Colonic mucosa (tissue), 4 donors: ENCODE measurements around the gene RYR1. TPM values are rescaled to one million over a fixed set of nuclear protein-coding genes. Genes with fewer than 3 reads are reported as not detected.
"Not testable (repeated sequence)": the region's sequence is repeated elsewhere in the genome, so short reads cannot be mapped to it uniquely, and the experiment has no call there.

ENCODE experiments used
- DNase-seq: peaks from one replicate; pipeline ENCODE4 v3.0.0-alpha.2; 2020
- H3K27ac ChIP-seq: fragments of 200-600 bp; one replicate; pipeline ENCODE4 v1.8.0; 2021
- H3K27me3 ChIP-seq: fragments of 200-600 bp; one replicate; pipeline ENCODE4 v1.8.0; 2021
- H3K36me3 ChIP-seq: fragments of 200-600 bp; one replicate; pipeline ENCODE4 v1.8.0; 2021
- H3K4me1 ChIP-seq: fragments of 200-600 bp; one replicate; pipeline ENCODE4 v1.8.0; 2021; ENCODE audit warnings: mild to moderate bottlenecking
- H3K4me3 ChIP-seq: fragments of 200-600 bp; one replicate; pipeline ENCODE4 v1.8.0; 2021
- H3K9ac ChIP-seq, 2 donors: one replicate each; pipeline ENCODE4 v1.7.0; 2013; ENCODE audit warnings: control low read depth in 2 of 2, low read depth in 2 of 2, low read length in 2 of 2
- H3K9me3 ChIP-seq: fragments of 200-600 bp; one replicate; pipeline ENCODE4 v1.8.0; 2021
- intact Hi-C: fragments of 100-400 bp; cut with DNase I; formaldehyde crosslinking; loops from one replicate; pipeline ENCODE4 v1.14.1; 2022
- total RNA-seq, 2 donors: library from RNA; stranded (reverse); fragmentation: NEBNext Ultra II Directional in 1 of 2; extraction: Animal tissue kit (Norgen Biotek cat#: 25700) in 1 of 2; gene quantifications; one replicate each; pipeline ENCODE4 v1.2.1, GENCODE V29; 2021
- TF ChIP-seq, protein P1 (sequence below): fragments of 200-600 bp; IDR thresholded peaks from one replicate; pipeline ENCODE4 v1.8.0; 2022; ENCODE audit warnings: antibody characterized with exemption, mild to moderate bottlenecking
- donor health status: healthy.
- donor health status: DM: no; HTN: no; CAD: no.
- donor health status: DM: no; HTN: no; CAD: no.

The RYR1 gene
- total RNA-seq, 2 donors from 2014 or later, result 0.64 to 0.89 TPM

DNA sequence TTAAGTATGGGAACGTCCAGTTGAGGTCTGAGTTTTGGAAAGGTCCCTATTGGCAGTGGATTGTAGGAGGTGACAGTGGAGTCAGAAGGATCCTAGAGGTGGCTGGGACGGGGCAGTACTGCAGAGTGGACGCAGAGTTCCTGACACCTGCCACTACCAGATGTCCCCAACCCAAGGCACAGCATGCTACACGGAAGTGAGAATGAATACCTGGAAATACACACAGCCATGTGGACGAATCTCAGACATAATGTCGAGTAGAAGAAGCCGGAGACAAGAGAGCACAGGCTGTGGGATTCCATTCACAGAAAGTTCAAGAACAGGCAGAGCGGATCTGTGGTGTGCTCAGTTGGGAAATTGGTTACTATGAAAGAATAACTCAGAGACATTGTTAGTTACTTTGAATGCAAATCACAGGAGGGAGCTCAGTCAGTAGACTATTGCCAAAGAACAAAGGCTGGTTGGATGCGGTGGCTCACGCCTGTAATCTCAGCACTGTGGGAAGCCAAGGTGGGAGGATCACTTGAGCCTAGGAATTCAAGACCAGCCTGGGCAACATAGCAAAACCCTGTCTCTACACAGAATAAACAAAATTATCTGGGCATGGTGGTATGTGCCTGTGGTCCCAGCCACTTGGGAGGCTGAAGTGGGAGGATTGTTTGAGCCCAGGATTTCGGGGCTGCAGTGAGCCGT is 37.4 kb downstream of the RYR1 start:
- DNase-seq, result no peak
- Histone ChIP-seq H3K9ac (no peak overlapping the region), H3K27ac (no peak overlapping the region), H3K9me3 (no peaks in the 10 kb centered on the region), H3K27me3 (no peaks in the 10 kb centered on the region), H3K4me1 (no peaks in the 10 kb centered on the region), H3K36me3 (no peaks in the 10 kb centered on the region), H3K4me3 (no peak overlapping the region)
- intact Hi-C loops, result no loop called here
- TF ChIP-seq, protein P1, sequence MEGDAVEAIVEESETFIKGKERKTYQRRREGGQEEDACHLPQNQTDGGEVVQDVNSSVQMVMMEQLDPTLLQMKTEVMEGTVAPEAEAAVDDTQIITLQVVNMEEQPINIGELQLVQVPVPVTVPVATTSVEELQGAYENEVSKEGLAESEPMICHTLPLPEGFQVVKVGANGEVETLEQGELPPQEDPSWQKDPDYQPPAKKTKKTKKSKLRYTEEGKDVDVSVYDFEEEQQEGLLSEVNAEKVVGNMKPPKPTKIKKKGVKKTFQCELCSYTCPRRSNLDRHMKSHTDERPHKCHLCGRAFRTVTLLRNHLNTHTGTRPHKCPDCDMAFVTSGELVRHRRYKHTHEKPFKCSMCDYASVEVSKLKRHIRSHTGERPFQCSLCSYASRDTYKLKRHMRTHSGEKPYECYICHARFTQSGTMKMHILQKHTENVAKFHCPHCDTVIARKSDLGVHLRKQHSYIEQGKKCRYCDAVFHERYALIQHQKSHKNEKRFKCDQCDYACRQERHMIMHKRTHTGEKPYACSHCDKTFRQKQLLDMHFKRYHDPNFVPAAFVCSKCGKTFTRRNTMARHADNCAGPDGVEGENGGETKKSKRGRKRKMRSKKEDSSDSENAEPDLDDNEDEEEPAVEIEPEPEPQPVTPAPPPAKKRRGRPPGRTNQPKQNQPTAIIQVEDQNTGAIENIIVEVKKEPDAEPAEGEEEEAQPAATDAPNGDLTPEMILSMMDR, result no peak

- H3K4me3 ChIP-seq, intact Hi-C loops, H3K36me3 ChIP-seq, H3K27ac ChIP-seq, H3K4me1 ChIP-seq, DNase-seq, H3K9me3 ChIP-seq, H3K27me3 ChIP-seq, H3K9ac ChIP-seq: not testable (repeated sequence)
These were observed 39.2 kb downstream of the RYR1 start for GRCh38 chr19:38472725-38473124.

DNA sequence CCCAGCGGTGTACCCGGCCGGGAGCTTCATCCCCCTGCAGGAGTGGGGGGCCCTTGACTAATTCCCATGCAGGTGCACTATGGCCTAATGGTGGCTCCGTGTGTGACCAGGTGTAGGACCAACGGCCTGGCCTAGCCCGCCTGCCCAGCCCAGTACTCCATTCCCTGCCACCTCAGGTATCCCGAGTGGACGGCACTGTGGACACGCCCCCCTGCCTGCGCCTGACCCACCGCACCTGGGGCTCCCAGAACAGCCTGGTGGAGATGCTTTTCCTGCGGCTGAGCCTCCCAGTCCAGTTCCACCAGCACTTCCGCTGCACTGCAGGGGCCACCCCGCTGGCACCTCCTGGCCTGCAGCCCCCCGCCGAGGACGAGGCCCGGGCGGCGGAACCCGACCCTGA is 39.7 kb downstream of the RYR1 start:
- TF ChIP-seq, protein P1, result no peak

DNA sequence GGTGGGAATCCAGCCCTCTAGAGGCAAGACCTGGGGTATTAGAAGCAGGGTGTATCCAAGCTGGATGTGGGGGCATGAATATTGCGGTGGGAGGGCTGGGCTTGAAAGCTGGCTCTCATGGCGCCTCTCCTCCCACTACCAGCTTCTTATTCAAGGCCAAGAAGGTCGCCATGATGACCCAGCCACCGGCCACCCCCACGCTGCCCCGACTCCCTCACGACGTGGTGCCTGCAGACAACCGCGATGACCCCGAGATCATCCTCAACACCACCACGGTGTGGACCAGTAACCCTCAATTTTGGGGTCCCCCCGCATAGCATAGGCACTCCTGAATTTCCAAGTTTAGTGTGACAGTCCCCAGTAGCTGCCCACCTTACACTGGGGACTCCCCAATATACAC is 41.7 kb downstream of the RYR1 start:
- intact Hi-C loops, result no loop called here
- DNase-seq, result no peak

More for the DNA sequence above, 39.7 kb downstream of the RYR1 start:
- Histone ChIP-seq H3K27ac (no peak overlapping the region), H3K4me3 (no peak overlapping the region), H3K36me3 (no peaks in the 10 kb centered on the region), H3K4me1 (no peaks in the 10 kb centered on the region), H3K9me3 (no peaks in the 10 kb centered on the region), H3K9ac (no peak overlapping the region), H3K27me3 (no peaks in the 10 kb centered on the region)
- no peak for DNase-seq
- intact Hi-C loops, result no loop called here

DNA sequence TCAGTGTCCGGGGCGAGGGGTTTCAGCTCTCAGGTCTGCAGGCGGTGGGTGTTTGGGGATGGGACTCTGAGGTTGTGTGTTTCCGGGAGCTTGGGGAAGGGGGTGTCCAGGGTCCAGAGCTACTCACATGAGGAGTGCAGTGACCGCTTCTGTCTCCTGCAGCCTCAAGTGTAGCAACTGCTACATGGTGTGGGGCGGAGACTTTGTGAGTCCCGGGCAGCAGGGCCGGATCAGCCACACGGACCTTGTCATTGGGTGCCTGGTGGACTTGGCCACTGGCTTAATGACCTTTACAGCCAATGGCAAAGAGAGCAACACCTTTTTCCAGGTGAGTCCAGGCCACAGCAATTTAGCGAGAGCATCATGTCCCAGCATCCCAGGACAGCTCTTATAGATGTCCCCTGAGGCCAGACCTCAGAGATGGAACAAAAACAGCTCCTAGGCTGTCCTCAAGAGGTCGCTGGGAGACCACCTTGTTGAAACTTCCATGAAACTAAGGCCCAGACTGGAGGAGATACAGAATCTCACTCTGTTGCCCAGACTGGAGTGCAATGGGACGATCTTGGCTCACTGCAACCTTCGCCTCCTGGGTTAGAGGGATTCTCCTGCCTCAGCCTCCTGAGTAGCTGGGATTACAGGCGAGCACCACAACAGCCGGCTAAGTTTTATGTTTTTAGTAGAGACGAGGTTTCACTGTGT is 44.9 kb downstream of the RYR1 start:
- TF ChIP-seq, protein P1, result no peak
- Histone ChIP-seq H3K27ac (no peak overlapping the region), H3K4me3 (no peak overlapping the region), H3K9me3 (no peaks in the 10 kb centered on the region), H3K36me3 (no peaks in the 10 kb centered on the region), H3K9ac (no peak overlapping the region), H3K4me1 (no peaks in the 10 kb centered on the region), H3K27me3 (no peaks in the 10 kb centered on the region)
- intact Hi-C loops, result no loop called here
- no peak for DNase-seq

More for the DNA sequence above, 41.7 kb downstream of the RYR1 start:
- H3K9me3 ChIP-seq, result no peaks in the 10 kb centered on the region
- H3K27ac ChIP-seq, result no peak overlapping the region
- TF ChIP-seq, protein P1, result no peak
- H3K27me3 ChIP-seq, result no peaks in the 10 kb centered on the region
- H3K36me3 ChIP-seq, result no peaks in the 10 kb centered on the region
- no peak overlapping the region for H3K9ac ChIP-seq
- H3K4me3 ChIP-seq, result no peak overlapping the region
- H3K4me1 ChIP-seq, result no peaks in the 10 kb centered on the region

GRCh38 chr19:38482496-38482895 is 49.0 kb downstream of the RYR1 start:
- H3K4me1 ChIP-seq, result no peaks in the 10 kb centered on the region
- no peaks in the 10 kb centered on the region for H3K27me3 ChIP-seq
- DNase-seq, result no peak
- H3K36me3 ChIP-seq, result no peaks in the 10 kb centered on the region
- intact Hi-C loops, result no loop called here
- no peak overlapping the region for H3K27ac ChIP-seq
- H3K9me3 ChIP-seq, result no peaks in the 10 kb centered on the region
- H3K4me3 ChIP-seq, result no peak overlapping the region
- H3K9ac ChIP-seq, result no peak overlapping the region
- TF ChIP-seq, protein P1, result no peak
